MV-4-11 (cell line): ENCODE measurements around the gene LCN15.
"Not testable (repeated sequence)": the region's sequence is repeated elsewhere in the genome, so short reads cannot be mapped to it uniquely, and the experiment has no call there.

Source experiments
- DNase-seq: peaks from one replicate; lab custom pipeline; 2025; lab: John Stamatoyannopoulos, UW

LCN15 gene

DNA sequence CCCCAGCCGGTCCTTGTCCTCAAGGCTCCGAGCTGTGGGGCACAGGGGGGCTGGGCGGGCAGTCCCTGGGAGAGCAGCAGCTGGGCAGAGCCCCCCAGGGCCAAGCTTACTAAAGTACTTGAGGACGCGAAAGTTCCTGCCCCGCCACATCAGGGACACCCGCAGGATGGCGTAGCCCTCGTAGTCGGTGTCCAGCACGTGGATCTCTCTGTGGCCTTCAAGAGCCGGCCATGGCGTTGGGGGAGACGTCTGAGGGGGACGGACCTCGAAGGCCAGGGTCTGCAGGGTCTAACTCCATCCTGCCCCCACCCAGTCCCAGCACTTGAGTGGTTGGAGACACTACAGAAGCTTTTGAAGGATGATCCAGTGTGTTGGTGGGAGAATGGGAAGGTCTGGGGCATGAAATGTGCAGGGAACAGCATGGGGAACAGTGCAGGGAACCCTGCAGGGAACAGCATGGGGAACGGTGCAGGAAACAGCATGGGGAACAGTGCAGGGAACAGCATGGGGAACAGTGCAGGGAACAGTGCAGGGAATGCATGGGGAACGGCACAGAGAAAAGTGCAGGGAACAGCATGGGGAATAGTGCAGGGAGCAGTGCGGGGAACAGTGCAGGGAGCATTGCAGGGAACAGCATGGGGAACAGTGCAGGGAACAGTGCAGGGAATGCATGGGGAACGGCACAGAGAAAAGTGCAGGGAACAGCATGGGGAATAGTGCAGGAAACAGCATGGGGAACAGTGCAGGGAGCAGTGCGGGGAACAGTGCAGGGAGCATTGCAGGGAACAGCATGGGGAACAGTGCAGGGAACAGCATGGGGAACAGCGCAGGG lies 8.8 kb downstream of the LCN15 start:
- not testable (repeated sequence) for DNase-seq

DNA sequence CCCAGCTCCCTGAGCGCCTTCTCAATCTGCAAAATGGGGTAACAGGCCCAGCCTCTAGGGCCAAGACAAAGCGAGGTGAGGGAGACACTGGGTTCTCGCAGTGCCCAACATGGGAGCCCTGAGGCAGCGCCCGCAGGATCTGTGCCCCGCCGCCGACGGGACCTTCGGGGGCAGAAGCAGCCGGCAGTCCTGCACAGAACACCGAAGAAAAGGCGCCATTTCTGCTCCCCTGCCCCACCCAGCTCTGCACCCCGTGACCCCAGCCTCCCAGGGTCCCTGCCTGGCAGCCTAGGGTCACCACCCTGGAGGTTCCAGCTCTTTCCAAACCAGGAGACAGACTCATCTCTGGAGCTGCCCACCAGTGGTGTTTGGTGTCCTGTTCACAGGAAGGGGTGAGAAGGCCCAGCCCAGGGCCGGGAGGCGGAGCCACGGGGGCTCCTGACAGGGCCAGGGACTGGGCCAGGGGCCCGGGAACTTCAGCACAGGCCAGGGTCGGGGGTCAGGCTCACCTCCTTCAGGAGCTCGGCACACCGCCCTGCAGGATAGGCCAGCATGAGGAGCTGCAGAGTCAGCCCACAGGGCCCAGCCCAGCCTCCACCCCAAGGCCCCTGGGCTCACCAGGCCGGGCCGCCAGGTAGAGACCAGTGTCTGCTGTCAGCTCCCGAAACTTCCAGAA lies 9.6 kb downstream of the LCN15 start:
- no peak for DNase-seq

DNA sequence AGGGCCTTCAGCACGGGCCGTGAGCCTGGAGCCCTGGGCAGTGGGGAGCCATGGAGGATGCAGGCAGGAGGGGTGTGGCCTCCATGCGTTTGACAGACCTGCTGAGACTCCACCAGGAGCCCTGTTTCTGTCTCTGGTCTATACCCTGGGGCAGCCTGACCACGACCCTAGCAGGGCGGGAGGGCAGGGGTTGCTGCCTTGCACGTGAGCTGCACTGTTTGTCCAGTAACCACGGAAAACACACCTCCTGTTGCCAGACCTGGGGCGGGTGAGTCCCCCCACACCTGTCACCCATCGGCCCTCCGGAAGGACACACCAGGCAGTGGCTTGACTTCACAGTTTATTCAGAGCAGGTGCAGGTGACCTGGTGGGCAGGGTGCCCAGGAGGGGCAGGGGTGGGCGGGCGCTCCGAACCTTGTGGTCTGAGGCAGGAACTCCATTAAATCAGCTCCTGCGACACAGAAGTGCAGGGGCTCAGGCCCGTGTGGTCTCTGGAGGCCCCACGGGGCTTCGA lies 10.2 kb downstream of the LCN15 start:
- DNase-seq = no peak

DNA sequence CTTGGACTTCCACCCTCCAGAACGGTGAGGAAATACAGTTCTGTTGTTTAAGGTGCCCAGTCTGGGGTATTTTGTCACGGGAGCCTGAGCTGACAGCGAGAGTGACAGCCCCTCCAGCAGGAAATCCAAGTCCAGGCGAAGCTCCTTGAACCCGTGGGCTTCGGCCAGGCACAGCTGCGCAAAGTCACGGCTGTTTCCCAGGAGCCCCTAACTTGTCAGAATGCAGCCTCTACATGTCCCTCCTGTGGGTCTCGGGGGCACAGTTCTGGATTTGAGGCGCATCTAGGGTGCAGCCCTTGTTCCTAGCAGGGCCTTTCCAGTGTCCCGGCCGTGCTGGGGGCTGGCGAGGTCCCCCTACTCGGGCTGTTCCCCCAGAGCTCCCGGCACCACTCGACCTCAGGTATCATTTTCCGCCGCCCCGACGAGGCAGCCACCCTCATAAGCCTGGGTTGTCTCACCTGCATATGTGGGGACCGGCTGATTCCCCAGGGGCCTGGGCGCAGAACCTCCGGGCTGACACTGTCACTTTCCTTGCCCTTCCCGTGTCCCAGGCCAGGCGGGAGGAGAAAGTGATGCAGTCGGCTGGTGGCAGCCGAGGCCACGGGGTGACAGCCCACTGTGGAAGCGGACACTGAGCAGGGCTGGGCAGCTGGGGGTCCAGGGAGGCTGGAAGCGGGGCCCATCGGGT lies 10.8 kb downstream of the LCN15 start:
- DNase-seq = no peak

DNA sequence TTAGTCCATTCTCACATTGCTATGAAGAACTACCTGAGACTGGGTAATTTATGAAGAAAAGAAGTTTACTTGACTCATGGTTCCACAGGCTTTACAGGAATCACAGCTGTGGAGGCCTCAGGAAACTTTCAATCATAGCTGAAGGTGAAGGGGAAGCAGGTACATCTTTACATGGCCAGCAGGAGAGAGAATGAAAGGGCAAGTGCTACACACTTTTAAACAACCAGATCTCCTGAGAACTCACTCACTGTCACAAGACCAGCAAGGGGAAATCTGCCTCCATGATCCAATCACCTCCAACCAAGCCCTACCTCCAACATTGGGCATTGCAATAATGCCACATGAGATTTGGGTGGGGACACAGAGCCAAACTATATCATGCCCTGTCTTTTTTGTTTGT lies 12.5 kb downstream of the LCN15 start:
- no peak for DNase-seq

DNA sequence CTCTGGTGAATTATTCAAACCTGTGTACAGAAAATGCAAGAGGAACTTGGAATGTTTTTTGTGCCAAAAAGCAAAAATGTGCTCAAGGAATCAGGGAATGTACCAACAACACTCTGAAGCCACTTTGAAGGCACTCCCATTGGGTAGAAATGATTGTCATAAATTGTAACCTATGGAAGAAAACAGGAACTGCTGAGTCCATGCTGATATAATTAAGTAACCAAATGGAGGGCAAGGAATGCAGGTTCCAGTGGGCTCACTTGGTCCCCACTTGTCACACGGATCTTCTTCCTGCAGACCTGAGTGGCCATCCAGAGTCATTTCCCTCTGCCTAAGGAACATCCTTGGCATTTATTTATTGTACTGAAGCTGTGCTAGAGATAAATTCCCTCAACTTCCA lies 13.1 kb downstream of the LCN15 start:
- DNase-seq = no peak

DNA sequence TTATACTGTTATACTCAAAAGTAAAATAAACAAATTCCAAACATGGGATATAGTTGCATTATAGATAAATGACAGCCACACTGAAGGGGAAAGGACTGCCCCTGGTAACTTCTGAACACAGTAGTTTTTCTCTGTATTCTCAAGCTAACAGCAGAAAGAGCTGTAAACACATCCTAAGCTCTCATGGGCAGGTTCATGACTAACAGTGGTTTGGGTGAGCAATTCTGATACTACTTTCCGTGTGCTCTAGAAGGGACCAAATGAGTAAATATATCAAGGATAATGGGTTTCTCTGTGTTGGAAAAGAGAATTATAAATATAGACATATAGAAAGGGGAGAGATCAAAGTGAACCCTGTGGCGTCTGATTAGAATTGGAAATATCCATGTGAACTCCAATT lies 13.8 kb downstream of the LCN15 start:
- no peak for DNase-seq

DNA sequence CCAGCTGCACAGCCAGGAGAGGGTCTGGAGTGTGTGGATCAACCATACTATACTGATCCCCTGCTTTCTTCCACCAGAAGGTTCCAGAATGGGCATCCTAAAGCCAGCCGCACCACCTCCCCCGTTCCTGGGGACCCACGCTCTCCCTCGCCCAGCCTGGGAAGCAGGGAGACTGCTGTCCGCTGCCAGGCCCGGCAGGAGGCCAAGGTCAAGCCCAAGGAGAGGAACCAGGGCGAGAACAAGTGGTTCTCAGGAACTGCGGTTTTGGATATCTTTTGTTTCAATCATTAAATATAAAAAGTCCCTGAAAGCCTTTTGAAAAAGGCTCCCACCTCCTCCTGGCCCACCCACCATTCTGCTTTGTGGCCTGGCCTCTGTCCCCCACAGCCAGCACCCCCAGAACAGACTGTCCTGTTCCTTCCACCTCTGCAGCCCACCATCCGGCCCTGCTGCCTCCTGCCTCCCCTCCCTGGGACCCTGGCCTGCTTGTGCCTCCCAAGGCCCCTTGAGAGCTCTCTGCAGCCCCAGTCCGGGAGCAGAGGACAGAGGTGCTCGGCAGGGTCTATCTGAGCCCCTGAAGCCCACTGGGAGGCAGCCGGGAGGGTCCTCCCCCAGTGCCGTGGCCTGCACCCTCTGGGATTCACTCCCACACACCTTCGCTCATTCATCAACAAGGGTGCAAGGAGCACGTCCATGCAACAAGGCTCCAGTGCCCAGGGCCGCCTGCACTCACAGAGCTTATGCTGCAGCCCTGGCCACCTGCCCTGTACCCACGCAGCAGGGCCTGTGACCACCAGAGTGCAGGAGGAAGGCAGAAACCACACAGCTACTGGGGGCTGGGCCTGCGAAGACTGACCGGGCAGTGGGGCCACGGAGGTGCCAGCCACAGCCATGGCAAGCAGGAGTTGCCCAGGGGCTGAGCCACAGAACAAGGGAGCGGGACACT lies 15.4 kb downstream of the LCN15 start:
- DNase-seq = no peak

DNA sequence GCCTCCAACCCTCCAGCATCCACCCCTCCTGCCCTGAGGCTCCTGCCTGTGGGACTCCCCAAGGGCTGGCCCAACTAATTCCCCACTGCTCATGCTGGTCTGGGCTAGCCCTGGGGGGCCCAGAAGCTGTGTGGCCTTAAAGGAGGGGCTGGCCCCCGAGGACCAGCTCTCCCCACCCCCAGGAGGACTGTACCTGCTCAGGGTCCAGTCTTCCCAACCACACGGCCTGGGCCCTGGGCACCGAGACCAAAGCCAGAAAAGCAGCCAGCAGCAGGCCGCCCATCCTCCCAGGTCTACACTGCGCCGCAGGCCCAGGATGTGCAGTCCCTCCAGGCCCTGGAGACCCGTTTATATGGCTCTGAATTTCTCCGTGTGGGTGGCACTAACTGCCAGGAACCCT lies 16.1 kb downstream of the LCN15 start, which contains the start of gene LCN6:
LCN6 (minus strand) TSS at position 325 of the 400 bp plus-strand sequence; CDS start at position 283, 42 bp downstream.
- DNase-seq = no peak

DNA sequence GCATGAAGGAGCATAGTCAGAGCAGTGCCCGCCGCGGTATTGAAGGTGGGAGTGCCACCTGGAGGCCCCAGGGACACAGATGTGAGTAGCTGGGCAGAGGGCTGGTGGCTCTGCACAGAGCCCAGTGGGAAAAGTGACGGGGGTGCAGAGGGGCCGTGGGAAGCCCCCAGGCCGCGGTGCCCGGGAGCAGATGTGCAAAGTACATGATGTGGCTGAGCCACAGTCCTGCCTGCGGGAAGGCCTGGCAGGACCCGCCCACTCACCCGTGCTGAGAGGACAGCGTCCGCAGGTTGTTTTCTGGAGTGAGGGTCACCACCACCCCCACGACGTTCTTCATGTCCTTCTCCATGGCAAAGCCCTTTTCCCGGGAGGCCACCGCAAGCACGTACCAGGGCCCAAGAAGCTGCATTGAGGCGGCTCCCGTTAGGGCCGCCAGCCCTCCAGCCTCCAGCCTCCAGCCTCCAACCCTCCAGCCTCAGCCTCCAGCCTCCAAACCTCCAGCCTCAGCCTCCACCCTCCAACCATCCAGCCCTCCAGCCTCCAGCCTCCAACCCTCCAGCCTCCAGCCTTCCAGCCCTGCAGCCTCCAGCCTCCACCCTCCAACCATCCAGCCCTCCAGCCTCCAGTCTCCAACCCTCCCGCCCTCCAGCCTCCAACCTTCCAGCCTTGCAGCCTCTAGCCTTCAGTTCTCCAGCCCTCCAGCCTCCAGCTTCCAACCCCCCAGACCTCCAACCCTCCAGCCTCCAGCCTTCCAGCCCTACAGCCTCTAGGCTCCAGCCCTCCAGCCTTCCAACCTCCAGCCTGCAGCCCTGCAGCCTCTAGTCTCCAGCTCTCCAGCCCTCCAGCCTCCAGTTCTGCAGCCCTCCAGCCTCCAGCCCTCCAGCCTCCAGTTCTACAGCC lies 16.9 kb downstream of the LCN15 start:
- DNase-seq = no peak

DNA sequence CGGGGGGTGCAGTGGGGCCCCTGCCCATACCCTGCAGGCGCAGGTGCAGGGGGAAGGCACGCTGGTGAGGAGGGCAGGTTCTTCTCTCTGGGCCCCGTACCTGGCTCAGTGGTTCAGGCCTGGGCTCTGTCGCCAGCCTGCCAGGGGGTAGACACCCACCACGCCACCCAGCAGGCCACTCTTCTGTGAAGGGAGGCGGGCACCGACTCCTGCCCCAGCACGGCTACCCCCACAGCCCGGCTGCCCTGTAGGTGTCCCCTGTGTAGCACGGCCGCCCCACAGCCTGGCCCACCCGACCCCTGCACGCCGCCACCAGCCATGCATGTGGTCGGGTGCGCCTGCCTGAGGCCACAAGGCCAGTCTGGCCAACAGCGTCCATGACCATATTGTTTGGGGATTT lies 17.7 kb downstream of the LCN15 start:
- no peak for DNase-seq

DNA sequence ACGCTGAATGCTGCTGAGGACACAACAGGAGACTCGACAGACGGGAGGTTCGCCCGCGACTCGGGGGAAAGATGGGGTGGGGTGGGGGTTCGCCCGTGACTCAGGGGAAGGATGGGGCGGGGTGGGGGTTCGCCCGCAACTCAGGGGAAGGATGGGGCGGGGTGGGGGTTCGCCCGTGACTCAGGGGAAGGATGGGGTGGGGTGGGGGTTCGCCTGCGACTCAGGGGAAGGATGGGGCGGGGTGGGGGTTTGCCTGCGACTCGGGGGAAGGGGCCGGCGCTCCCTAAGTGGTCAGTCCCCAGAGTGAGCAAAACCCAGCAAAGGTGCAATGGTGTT lies 18.2 kb downstream of the LCN15 start:
- DNase-seq = no peak

DNA sequence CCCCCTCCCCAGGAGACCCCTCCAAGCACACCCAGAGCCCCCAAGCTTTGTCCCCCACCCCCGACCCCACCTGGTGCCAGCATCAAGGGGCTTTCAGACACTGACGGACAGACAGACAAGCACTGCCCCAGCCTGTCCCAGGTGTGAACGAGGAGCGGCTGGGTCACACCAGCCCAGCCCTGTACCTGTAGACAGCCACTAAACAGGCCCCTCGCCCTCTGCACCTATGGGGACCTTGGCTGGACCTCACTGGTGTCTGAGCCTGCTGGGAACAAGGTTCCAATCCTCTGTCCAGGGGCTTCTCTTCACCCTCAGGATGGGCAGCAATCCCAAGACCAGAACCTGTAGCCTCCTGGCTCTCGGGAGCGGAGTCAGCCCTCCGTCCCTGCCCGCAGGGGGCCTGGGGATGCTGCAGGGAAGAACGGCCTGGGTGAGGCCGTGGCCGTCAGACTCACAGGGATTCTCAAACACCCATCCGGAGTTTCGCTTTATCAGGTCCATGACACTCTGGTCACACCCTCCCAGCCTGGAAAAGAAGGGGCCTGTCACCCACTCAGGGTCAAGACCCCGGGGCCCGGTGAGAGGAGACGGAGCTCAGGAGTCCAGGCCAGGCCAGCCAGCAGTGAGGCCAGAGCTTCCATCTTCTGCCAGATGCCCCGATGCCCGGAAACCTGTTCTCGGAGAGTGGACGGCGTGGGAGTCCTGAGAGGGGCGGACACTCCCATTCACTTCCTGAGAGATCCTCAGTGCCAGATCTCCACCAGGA lies 18.7 kb downstream of the LCN15 start:
- DNase-seq = no peak

DNA sequence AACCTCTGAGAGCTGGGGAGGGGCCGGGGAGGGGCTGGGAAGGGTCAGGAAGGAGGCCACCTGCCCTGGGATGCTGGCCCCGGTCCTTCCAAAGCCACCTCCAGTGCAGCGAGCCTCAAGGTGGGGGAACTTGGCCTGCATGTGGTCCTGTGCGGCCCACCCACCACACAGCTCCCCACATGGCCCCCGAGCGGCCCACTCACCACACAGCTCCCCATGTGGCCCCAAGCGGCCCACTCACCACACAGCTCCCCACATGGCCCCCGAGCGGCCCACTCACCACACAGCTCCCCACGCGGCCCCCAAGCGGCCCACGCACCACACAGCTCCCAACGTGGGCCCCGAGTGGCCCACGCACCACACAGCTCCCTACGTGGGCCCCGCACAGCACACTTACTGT lies 19.5 kb downstream of the LCN15 start:
- DNase-seq = no peak

DNA sequence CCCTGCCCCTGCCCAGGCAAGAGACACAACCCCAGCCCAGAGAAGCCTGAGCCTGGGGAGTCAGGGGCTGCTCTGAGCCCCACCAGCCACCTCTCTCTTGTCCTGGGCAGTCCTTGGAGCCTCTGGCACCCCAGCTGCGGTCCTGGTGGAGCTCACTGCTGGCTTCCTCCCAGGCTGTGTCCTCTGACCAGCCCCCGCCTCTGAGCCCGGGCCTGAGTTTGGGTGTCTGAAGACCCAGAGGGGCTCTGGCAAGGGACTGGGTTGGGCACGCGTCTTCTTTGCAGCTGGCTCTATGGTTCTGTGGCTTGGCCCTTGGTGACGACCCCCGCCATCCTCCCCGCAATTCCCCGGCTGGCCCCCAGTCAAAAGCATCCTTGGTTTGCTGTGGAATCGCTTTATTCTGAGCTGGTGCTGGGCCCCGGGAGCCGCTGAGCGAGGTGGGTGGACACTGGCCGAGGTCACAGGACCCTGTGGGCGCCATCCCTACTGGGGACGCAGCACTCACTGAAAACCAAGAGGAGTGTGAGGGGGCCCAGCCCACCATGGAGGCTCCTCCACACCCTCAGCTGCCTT lies 20.6 kb downstream of the LCN15 start:
- DNase-seq = no peak

DNA sequence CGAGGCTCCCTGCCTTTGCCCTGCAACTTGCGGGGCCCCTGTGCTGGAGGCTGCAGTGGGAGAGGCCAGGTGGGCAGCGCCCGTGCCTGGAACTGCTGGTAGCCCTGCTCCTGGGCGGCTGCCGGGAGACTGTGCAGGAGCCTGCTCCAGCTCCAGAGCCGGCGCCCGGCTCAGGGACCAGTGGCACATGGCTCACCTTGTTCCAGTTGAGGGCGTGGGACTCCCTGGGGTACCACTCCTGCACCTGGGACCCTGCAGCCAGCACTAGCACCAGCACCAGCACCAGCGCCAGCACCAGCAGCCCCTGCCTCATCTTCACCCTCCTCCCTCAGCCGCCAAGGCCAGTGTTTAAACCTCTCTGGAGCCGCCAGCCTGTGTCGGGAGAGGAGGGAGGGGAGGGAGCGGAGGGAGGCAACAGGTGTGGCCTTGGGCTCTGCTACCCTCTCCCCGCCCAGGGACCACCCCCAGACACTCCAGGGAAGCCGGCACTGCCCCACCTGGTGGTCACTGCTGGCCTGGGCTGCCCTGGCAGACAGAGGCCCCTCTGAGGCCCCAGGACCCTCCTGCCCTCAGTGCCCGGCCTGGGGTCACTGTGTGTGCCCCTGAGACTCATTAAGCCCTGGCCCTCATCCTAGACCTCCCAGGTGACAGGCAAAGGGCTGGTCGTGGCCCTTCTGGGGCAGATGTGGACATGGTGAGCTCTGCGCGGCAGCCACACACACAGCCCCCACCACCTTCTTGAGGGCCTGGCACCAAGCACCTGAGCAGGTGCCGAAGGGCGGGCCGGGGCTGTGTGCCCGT lies 21.5 kb downstream of the LCN15 start, which contains the start of gene LCN10:
LCN10 (minus strand) TSS at position 350 of the 801 bp plus-strand sequence; CDS start at position 313, 37 bp downstream.
- no peak for DNase-seq

DNA sequence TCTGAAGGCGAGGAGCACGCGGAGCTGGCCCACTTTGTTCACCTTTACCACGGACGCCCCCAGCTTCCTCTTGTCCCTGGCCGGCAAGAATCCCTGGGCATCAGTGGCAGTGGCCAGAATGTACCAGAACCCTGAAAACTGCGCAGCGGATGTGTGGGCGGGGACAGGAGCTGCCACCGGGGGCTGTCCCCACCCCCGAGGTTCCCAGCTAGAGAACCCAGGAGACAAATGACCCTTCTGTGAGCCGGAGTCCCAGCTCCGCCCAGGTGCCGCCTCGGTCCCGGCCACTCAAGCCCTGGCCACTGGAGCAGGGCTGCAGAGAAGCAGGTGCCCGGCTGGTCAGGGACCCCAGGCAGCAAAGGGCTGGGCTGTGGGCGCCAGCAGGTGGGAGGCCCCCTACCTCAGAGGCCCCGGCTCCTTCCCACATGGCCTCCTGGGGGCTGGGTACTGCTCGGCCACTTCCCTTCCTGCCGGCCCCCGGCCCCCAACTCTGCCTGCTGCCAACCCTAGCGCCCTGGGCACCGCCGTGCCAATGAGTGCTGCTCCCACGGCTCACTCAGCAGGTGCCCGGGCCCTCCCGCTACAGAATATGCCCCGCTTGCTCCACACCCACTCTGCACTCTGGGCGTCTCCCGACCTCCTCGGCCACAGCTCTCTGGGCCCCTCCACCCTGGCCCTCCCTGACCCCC lies 22.3 kb downstream of the LCN15 start:
- DNase-seq = no peak
